GM12878 (cell line): Measurements from ENCODE around the gene GLT8D1. TPM values are rescaled to one million over a fixed set of nuclear protein-coding genes. Genes with fewer than 3 reads are reported as not detected.
A peak's percentile ranks its signal among the peaks of the same experiment; 100 is the strongest.

Experiments used
- ASH2L ChIP-seq: fragments of 300-600, 200-600 bp; sonication (generic); IDR thresholded peaks from 2 replicates; pipeline ENCODE4 v1.6.1; 2017; ENCODE audit warnings: low read depth, mild to moderate bottlenecking, borderline replicate concordance
- BCLAF1 ChIP-seq: fragments of 450-650 bp; IDR thresholded peaks from 2 replicates; pipeline ENCODE4 v1.6.1; 2017; ENCODE audit warnings: antibody characterized with exemption, mild to moderate bottlenecking, moderate library complexity
- BRCA1 ChIP-seq: IDR thresholded peaks from 2 replicates; pipeline ENCODE4 v1.6.1; 2011; ENCODE audit warnings: low read depth, low read length, improper control_type of control experiment
- CREM ChIP-seq: IDR thresholded peaks from 2 replicates; pipeline ENCODE4 v1.6.1; 2014; ENCODE audit warnings: antibody characterized with exemption, low read depth
- GATAD2B ChIP-seq: fragments of 450-650 bp; conservative IDR thresholded peaks from 2 replicates; pipeline ENCODE4 v1.6.1; 2017; ENCODE audit warnings: low read depth, mild to moderate bottlenecking, moderate library complexity
- LARP7 ChIP-seq: fragments of 450-650 bp; IDR thresholded peaks from 2 replicates; pipeline ENCODE4 v1.6.1; 2017; ENCODE audit warnings: mild to moderate bottlenecking
- MEF2A ChIP-seq: IDR thresholded peaks from 2 replicates; pipeline ENCODE4 v1.6.1; 2011; ENCODE audit warnings: low read depth, mild to moderate bottlenecking, low read length, moderate library complexity; ENCODE audit not compliant: insufficient read depth
- MXI1 ChIP-seq: fragments of 150-350 bp; IDR thresholded peaks from 2 replicates; pipeline ENCODE4 v1.6.1; 2011; ENCODE audit warnings: low read depth, mild to moderate bottlenecking, inconsistent platforms, low read length, improper control_type of control experiment
- NBN ChIP-seq: fragments of 450-650 bp; IDR thresholded peaks from 2 replicates; pipeline ENCODE4 v1.6.1; 2016
- RCOR1 ChIP-seq: conservative IDR thresholded peaks from 2 replicates; pipeline ENCODE4 v1.6.1; 2012; ENCODE audit warnings: low read depth, low read length, improper control_type of control experiment
- STAT3 ChIP-seq: IDR thresholded peaks from 2 replicates; pipeline ENCODE4 v1.6.1; 2011; ENCODE audit warnings: low read depth, low read length, improper control_type of control experiment
- SUZ12 ChIP-seq: fragments of 200-600 bp; sonication (generic); IDR thresholded peaks from one replicate; pipeline ENCODE4 v1.6.1; 2018; ENCODE audit warnings: antibody characterized with exemption, mild to moderate bottlenecking; ENCODE audit not compliant: unreplicated experiment
- TARDBP ChIP-seq: IDR thresholded peaks from 2 replicates; pipeline ENCODE4 v1.6.1; 2016; ENCODE audit warnings: borderline replicate concordance
- TCF12 ChIP-seq: IDR thresholded peaks from 2 replicates; pipeline ENCODE4 v1.6.1; 2011; ENCODE audit warnings: low read depth, mild to moderate bottlenecking, low read length
- TCF7 ChIP-seq: IDR thresholded peaks from 2 replicates; pipeline ENCODE4 v1.6.1; 2014; ENCODE audit warnings: antibody characterized with exemption, borderline replicate concordance
- polyA plus RNA-seq, 11 experiments: library from polyadenylated mRNA; depleted of rRNA in 4 of 11; unstranded in 6 of 11; stranded (reverse) in 5 of 11; fragments of >200 nt; fragmentation: Nextera tagmentation in 4 of 11; fragmentation: Illumina TruSeq in 1 of 11; extraction: Ambion mirVana in 4 of 11; extraction: Trizol in 1 of 11; gene quantifications; 1 replicate in 1 of 11; 2 replicates in 10 of 11; pipeline versions ENCODE4 v1.2.1 to v1.2.3, GENCODE V29; 2011 to 2016; ENCODE audit warnings: inconsistent platforms in 2 of 11, missing spikeins in 2 of 11, low read depth in 1 of 11
- total RNA-seq, 4 experiments: library from RNA; depleted of rRNA in 3 of 4; stranded (reverse); fragments of >200 nt in 3 of 4; fragmentation: Illumina TruSeq in 1 of 4; extraction: Trizol in 1 of 4; gene quantifications; 2 replicates each; pipeline versions ENCODE4 v1.2.1 to v1.2.3, GENCODE V29; 2013 to 2021
- TF ChIP-seq, protein P1 (sequence below), 3 experiments: IDR thresholded peaks in 2 of 3; conservative IDR thresholded peaks in 1 of 3; 2 replicates each; pipeline ENCODE4 v1.5.1; 2011; ENCODE audit warnings: low read depth in 3 of 3, low read length in 3 of 3, mild to moderate bottlenecking in 3 of 3, control low read depth in 2 of 3, moderate library complexity in 2 of 3, inconsistent platforms in 1 of 3, mixed read lengths in 1 of 3; ENCODE audit not compliant: control insufficient read depth in 2 of 3, insufficient read depth in 1 of 3; ENCODE audit errors: extremely low read depth in 1 of 3
- TF ChIP-seq, protein P2 (sequence below): fragments of 450-650 bp; IDR thresholded peaks from 2 replicates; pipeline ENCODE4 v1.6.1; 2017; ENCODE audit warnings: mild to moderate bottlenecking, low read depth, inconsistent platforms; ENCODE audit not compliant: poor library complexity, severe bottlenecking
- TF ChIP-seq, protein P3 (sequence below): IDR thresholded peaks from 2 replicates; pipeline ENCODE4 v1.6.1; 2012; ENCODE audit warnings: low read length, inconsistent platforms

The GLT8D1 gene
- total and polyA plus RNA-seq, 10 of the 15 experiments (the other 5 are each of a cell fraction or from before 2014, with no cell fraction given), result 25.3 to 73.4 (median 48.4) TPM

DNA sequence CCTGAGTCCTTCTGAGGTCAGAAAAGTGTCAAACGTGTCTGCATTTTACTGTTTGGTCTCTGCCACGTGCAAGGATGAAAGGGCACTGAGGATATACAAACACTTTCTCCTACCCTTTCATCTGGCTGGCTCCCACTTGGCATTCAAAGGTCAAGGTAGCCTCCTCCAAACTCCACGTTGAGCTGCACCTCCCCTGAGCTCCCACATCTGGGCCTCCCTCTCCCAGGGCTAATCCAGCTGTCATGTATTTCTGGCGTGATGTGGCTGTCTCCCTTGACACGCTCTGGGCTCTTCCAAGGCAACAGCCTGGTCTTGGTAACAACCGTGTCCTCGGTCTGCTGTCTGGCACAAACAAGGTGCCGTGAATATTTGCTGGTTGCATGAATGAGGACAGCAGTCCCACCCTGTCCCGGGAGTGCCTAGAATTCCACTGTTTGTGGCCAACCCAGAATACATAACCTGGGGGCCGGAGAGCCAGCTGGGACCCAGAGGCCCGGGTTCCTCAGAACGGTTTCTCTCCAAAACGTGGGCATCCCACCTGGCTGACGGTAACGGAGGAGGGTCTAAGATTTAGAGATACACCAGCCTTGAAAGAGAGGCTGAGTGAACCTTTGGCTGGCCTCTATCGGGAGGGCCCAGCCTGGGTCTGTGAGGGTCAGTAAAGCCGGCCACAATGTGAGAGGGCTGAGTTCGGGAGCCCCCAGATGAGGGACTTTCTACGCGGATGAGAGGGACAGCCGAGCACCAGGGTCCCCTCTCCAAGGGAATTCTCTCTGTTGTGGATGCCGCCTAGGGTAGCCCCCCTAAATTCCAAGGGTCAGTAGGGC lies 767 bp downstream of the GLT8D1 start (continued):
- no peak for TF ChIP-seq CREM
- TF ChIP-seq, protein P1, sequence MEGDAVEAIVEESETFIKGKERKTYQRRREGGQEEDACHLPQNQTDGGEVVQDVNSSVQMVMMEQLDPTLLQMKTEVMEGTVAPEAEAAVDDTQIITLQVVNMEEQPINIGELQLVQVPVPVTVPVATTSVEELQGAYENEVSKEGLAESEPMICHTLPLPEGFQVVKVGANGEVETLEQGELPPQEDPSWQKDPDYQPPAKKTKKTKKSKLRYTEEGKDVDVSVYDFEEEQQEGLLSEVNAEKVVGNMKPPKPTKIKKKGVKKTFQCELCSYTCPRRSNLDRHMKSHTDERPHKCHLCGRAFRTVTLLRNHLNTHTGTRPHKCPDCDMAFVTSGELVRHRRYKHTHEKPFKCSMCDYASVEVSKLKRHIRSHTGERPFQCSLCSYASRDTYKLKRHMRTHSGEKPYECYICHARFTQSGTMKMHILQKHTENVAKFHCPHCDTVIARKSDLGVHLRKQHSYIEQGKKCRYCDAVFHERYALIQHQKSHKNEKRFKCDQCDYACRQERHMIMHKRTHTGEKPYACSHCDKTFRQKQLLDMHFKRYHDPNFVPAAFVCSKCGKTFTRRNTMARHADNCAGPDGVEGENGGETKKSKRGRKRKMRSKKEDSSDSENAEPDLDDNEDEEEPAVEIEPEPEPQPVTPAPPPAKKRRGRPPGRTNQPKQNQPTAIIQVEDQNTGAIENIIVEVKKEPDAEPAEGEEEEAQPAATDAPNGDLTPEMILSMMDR (IDR thresholded peaks at IDR 0.05 in 2 of 3, conservative IDR thresholded peaks at IDR 0.05 in 1 of 3; ENCODE audit: control insufficient read depth in 2 of 3, extremely low read depth in 1 of 3, insufficient read depth in 1 of 3, low read depth in 3 of 3, low read length in 3 of 3), result no peak
- no peak for TF ChIP-seq SUZ12
- TF ChIP-seq TARDBP, result no peak; the same call in 1 of the 2 replicates
- peak; percentile 48; the same call in 1 of the 2 replicates for TF ChIP-seq MXI1
- TF ChIP-seq GATAD2B, result no peak
- no peak for TF ChIP-seq BRCA1
- no peak for TF ChIP-seq LARP7
- TF ChIP-seq ASH2L, result no peak
- TF ChIP-seq BCLAF1, result no peak
- no peak for TF ChIP-seq RCOR1
- peak; percentile 19; the same call in 1 of the 2 replicates for TF ChIP-seq TCF7
- no peak for TF ChIP-seq TCF12
- TF ChIP-seq, protein P2, sequence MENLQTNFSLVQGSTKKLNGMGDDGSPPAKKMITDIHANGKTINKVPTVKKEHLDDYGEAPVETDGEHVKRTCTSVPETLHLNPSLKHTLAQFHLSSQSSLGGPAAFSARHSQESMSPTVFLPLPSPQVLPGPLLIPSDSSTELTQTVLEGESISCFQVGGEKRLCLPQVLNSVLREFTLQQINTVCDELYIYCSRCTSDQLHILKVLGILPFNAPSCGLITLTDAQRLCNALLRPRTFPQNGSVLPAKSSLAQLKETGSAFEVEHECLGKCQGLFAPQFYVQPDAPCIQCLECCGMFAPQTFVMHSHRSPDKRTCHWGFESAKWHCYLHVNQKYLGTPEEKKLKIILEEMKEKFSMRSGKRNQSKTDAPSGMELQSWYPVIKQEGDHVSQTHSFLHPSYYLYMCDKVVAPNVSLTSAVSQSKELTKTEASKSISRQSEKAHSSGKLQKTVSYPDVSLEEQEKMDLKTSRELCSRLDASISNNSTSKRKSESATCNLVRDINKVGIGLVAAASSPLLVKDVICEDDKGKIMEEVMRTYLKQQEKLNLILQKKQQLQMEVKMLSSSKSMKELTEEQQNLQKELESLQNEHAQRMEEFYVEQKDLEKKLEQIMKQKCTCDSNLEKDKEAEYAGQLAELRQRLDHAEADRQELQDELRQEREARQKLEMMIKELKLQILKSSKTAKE, result no peak
- TF ChIP-seq, protein P3, sequence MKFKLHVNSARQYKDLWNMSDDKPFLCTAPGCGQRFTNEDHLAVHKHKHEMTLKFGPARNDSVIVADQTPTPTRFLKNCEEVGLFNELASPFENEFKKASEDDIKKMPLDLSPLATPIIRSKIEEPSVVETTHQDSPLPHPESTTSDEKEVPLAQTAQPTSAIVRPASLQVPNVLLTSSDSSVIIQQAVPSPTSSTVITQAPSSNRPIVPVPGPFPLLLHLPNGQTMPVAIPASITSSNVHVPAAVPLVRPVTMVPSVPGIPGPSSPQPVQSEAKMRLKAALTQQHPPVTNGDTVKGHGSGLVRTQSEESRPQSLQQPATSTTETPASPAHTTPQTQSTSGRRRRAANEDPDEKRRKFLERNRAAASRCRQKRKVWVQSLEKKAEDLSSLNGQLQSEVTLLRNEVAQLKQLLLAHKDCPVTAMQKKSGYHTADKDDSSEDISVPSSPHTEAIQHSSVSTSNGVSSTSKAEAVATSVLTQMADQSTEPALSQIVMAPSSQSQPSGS, result no peak
- TF ChIP-seq STAT3, result no peak
- TF ChIP-seq NBN, result no peak
- TF ChIP-seq MEF2A, result no peak
